Karpas-422 (cell line): Measurements from ENCODE around the gene CD3E. TPM values are rescaled to one million over a fixed set of nuclear protein-coding genes. Genes with fewer than 3 reads are reported as not detected.
A peak's percentile ranks its signal among the peaks of the same experiment; 100 is the strongest.
"Not testable (repeated sequence)": the region's sequence is repeated elsewhere in the genome, so short reads cannot be mapped to it uniquely, and the experiment has no call there.

Experiments used
- DNase-seq: peaks from one replicate; pipeline ENCODE4 v3.0.0-alpha.2; 2015
- H2AFZ ChIP-seq: fragments of 200-600 bp; sonication (generic); 2 replicates; pipeline ENCODE4 v1.6.1; 2014; ENCODE audit warnings: antibody characterized with exemption, low read length, mixed read lengths
- H3K27ac ChIP-seq: fragments of 200-600 bp; sonication (generic); 2 replicates; pipeline ENCODE4 v1.5.1; 2014; ENCODE audit warnings: mild to moderate bottlenecking, low read length, moderate library complexity
- H3K27me3 ChIP-seq: fragments of 200-600 bp; sonication (generic); 2 replicates; pipeline ENCODE4 v1.6.1; 2014; ENCODE audit warnings: low read length, mixed read lengths
- H3K36me3 ChIP-seq: fragments of 200-600 bp; sonication (generic); 2 replicates; pipeline ENCODE4 v1.6.1; 2014; ENCODE audit warnings: low read length, mixed read lengths; ENCODE audit not compliant: insufficient read depth
- H3K4me1 ChIP-seq: fragments of 200-600 bp; sonication (generic); 2 replicates; pipeline ENCODE4 v1.6.1; 2014; ENCODE audit warnings: mild to moderate bottlenecking, low read length, mixed read lengths
- H3K4me2 ChIP-seq: fragments of 200-600 bp; sonication (generic); 2 replicates; pipeline ENCODE4 v1.6.1; 2014; ENCODE audit warnings: low read length, low read depth, mild to moderate bottlenecking; ENCODE audit not compliant: poor library complexity, severe bottlenecking
- H3K4me3 ChIP-seq: fragments of 200-600 bp; sonication (generic); 2 replicates; pipeline ENCODE4 v1.5.1; 2014; ENCODE audit warnings: mild to moderate bottlenecking, antibody characterized with exemption, low read length, mixed read lengths
- H3K79me2 ChIP-seq: fragments of 200-600 bp; sonication (generic); 2 replicates; pipeline ENCODE4 v1.6.1; 2014; ENCODE audit warnings: mild to moderate bottlenecking, low read length, mixed read lengths
- H3K9ac ChIP-seq: fragments of 200-600 bp; sonication (generic); 2 replicates; pipeline ENCODE4 v1.6.0; 2014; ENCODE audit warnings: low read length
- H3K9me2 ChIP-seq: fragments of 200-600 bp; sonication (generic), shearing (Covaris generic); replicated peaks from 2 replicates; pipeline ENCODE4 v1.6.0; 2014; ENCODE audit warnings: mild to moderate bottlenecking, low read length, moderate library complexity; ENCODE audit not compliant: insufficient read depth
- H3K9me3 ChIP-seq: fragments of 300-700, 200-600 bp; sonication (generic); 2 replicates; pipeline ENCODE4 v1.6.1; 2014; ENCODE audit warnings: low read length, mixed read lengths
- H4K20me1 ChIP-seq: fragments of 200-600 bp; sonication (generic); 2 replicates; pipeline ENCODE4 v1.6.1; 2014; ENCODE audit warnings: mild to moderate bottlenecking, antibody characterized with exemption, low read length, low read depth; ENCODE audit not compliant: insufficient read depth
- total RNA-seq: library from RNA; depleted of rRNA; stranded (reverse); fragments of >200 nt; shearing (Covaris generic); gene quantifications from 2 replicates; pipeline ENCODE4 v1.2.3, GENCODE V29; 2014; ENCODE audit warnings: low replicate concordance

CD3E gene
- total RNA-seq, 1 experiment from 2014 or later, result 1.3 TPM

GRCh38 chr11:118295199-118295598 is 9.3 kb upstream of the CD3E start:
- H3K9ac ChIP-seq, result no peak overlapping the region
- no peak overlapping the region for H2AFZ ChIP-seq
- H3K4me2 ChIP-seq, result no peak overlapping the region
- no peaks in the 10 kb centered on the region for H3K9me3 ChIP-seq
- H3K4me3 ChIP-seq, result no peak overlapping the region
- H3K79me2 ChIP-seq, result no peaks in the 10 kb centered on the region
- H3K4me1 ChIP-seq, result peaks cover 11% of the 10 kb centered on the region
- H3K27me3 ChIP-seq, result no peaks in the 10 kb centered on the region
- no peaks in the 10 kb centered on the region for H4K20me1 ChIP-seq
- H3K9me2 ChIP-seq, result no peaks in the 10 kb centered on the region
- no peaks in the 10 kb centered on the region for H3K36me3 ChIP-seq
- no peak overlapping the region for H3K27ac ChIP-seq
- no peak for DNase-seq

- H3K79me2 ChIP-seq, result no peaks in the 10 kb centered on the region
- H3K36me3 ChIP-seq, result no peaks in the 10 kb centered on the region
- no peak overlapping the region for H3K27ac ChIP-seq
- no peak overlapping the region for H3K9ac ChIP-seq
- H3K4me2 ChIP-seq, result no peak overlapping the region
- no peak overlapping the region for H3K4me3 ChIP-seq
- H3K27me3 ChIP-seq, result no peaks in the 10 kb centered on the region
- no peaks in the 10 kb centered on the region for H3K9me3 ChIP-seq
- H4K20me1 ChIP-seq, result no peaks in the 10 kb centered on the region
- H3K4me1 ChIP-seq, result peaks cover 11% of the 10 kb centered on the region
- peak overlapping the region; percentile 36; the same call in 1 of the 2 replicates for H2AFZ ChIP-seq
- H3K9me2 ChIP-seq, result no peaks in the 10 kb centered on the region
- DNase-seq, result peak; percentile 72
Observed at GRCh38 chr11:118295815-118296454, 8.6 kb upstream of the CD3E start.

DNA sequence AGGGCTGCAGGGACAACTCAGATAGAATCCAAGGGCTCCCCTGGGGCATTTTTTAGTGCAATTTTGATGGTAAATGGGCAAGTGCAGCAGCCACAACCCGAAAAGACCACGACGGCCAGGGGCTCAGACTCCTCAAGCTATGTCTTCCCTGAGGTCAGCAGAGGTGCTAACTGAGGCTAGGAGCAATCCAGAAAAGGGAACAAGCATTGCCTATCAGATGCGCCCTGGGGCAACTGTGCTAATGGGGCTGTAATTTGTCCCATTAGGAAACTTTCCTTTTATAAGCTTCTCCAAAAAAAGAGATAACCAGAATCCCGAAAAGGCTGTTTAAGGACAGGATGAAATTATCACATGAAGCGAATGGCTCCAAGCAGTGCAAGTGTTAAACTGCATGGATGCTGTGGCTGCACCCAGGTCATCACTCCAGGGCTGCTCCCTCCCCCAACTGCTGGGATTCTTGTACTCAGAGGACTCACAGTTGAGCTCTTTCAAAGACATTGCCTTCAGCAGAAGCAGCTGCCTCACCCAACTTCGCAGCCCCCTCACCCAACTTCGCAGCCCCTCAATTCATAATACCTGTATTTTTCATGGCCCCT is 2.8 kb upstream of the CD3E start:
- no peaks in the 10 kb centered on the region for H3K9me3 ChIP-seq
- no peak for DNase-seq
- no peaks in the 10 kb centered on the region for H3K36me3 ChIP-seq
- H2AFZ ChIP-seq, result no peak overlapping the region
- no peak overlapping the region for H3K4me3 ChIP-seq
- H3K9me2 ChIP-seq, result no peaks in the 10 kb centered on the region
- no peak overlapping the region for H3K4me2 ChIP-seq
- H3K9ac ChIP-seq, result no peak overlapping the region
- no peaks in the 10 kb centered on the region for H3K4me1 ChIP-seq
- no peaks in the 10 kb centered on the region for H4K20me1 ChIP-seq
- H3K79me2 ChIP-seq, result no peaks in the 10 kb centered on the region
- H3K27ac ChIP-seq, result no peak overlapping the region
- no peaks in the 10 kb centered on the region for H3K27me3 ChIP-seq

GRCh38 chr11:118304227-118304567 is 333 bp upstream of the CD3E start:
- Histone ChIP-seq H3K9me3 (no peaks in the 10 kb centered on the region), H4K20me1 (no peaks in the 10 kb centered on the region), H3K4me3 (no peak overlapping the region), H3K79me2 (no peaks in the 10 kb centered on the region), H3K27me3 (no peaks in the 10 kb centered on the region), H3K4me1 (no peaks in the 10 kb centered on the region), H2AFZ (no peak overlapping the region), H3K9ac (no peak overlapping the region), H3K36me3 (no peaks in the 10 kb centered on the region), H3K4me2 (no peak overlapping the region), H3K27ac (no peak overlapping the region), H3K9me2 (no peaks in the 10 kb centered on the region)
- no peak for DNase-seq

DNA sequence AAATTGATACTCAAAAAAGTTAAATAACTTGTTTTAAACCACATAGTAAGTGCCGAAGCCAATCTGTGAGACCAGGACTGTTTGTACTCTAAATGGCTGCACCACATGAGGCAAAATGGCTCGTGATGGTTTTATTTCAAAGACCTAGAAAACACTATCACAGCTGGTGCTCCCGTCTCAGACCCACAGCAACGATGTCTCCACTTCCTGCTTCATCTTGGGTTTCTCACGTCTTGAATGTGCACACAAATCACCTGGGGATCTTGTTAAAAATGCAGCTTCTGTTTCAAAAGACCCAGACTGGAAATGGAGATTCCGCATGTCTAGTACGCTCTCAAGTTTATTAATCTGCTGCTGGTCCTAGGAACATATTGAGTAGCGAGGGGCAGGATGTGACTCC is 1.2 kb downstream of the CD3E start:
- Histone ChIP-seq H3K9me2 (no peaks in the 10 kb centered on the region), H3K27ac (no peak overlapping the region), H3K4me3 (no peak overlapping the region), H3K4me2 (no peak overlapping the region), H3K79me2 (no peaks in the 10 kb centered on the region), H3K27me3 (no peaks in the 10 kb centered on the region), H3K9ac (no peak overlapping the region), H4K20me1 (no peaks in the 10 kb centered on the region), H2AFZ (peak overlapping the region; percentile 67), H3K9me3 (no peaks in the 10 kb centered on the region), H3K4me1 (no peaks in the 10 kb centered on the region), H3K36me3 (no peaks in the 10 kb centered on the region)
- DNase-seq, result no peak

- Histone ChIP-seq H3K4me1 (peaks cover 8% of the 10 kb centered on the region), H3K36me3 (no peaks in the 10 kb centered on the region), H3K79me2 (no peaks in the 10 kb centered on the region), H3K4me2 (no peak overlapping the region), H3K27ac (no peak overlapping the region), H3K27me3 (no peaks in the 10 kb centered on the region), H3K9me2 (no peaks in the 10 kb centered on the region), H3K9me3 (no peaks in the 10 kb centered on the region), H3K9ac (no peak overlapping the region), H4K20me1 (no peaks in the 10 kb centered on the region), H3K4me3 (no peak overlapping the region), H2AFZ (no peak overlapping the region)
- no peak for DNase-seq
Observed at GRCh38 chr11:118306556-118306955, 2.0 kb downstream of the CD3E start.

- not testable (repeated sequence) for H3K4me3 ChIP-seq, H3K36me3 ChIP-seq, H2AFZ ChIP-seq, H3K27me3 ChIP-seq, H3K9me3 ChIP-seq, H3K79me2 ChIP-seq, H3K9me2 ChIP-seq, H3K27ac ChIP-seq, H3K4me2 ChIP-seq, DNase-seq, H3K9ac ChIP-seq, H4K20me1 ChIP-seq
- peaks cover 33% of the 10 kb centered on the region for H3K4me1 ChIP-seq
Observed at GRCh38 chr11:118308995-118309528, 4.5 kb downstream of the CD3E start.

DNA sequence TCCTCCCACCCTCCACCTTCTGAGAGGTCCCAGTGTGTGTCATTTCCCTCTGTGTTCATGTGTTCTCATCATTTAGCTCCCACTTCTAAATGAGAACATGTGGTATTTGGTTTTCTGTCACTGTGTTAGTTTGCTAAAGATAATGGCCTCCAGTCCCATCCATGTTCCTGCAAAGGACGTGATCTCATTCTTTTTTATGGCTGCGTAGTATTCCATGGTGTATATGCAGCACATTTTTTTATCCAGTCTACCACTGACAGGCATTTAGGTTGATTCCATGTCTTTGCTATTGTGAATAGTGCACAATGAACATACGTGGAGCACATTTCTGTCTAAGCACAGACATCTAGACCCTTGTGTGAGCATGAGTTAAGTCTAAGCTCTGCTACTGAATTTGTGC is 5.7 kb downstream of the CD3E start:
- no peak overlapping the region for H3K4me2 ChIP-seq
- H3K9me3 ChIP-seq, result no peaks in the 10 kb centered on the region
- no peaks in the 10 kb centered on the region for H3K79me2 ChIP-seq
- no peaks in the 10 kb centered on the region for H3K9me2 ChIP-seq
- H3K4me1 ChIP-seq, result peaks cover 44% of the 10 kb centered on the region
- no peak overlapping the region for H3K9ac ChIP-seq
- H3K27me3 ChIP-seq, result no peaks in the 10 kb centered on the region
- no peak for DNase-seq
- H4K20me1 ChIP-seq, result no peaks in the 10 kb centered on the region
- H3K27ac ChIP-seq, result no peak overlapping the region
- no peak overlapping the region for H2AFZ ChIP-seq
- H3K4me3 ChIP-seq, result no peak overlapping the region
- no peaks in the 10 kb centered on the region for H3K36me3 ChIP-seq
